GM10266 (cell line): Measurements from ENCODE around the gene MFAP5.

Experiments used
- DNase-seq: peaks from one replicate; pipeline ENCODE4 v3.0.0; 2012; ENCODE audit errors: extremely low spot score
- TF ChIP-seq, protein P1 (sequence below): IDR thresholded peaks from 2 replicates; pipeline ENCODE4 v1.5.1; 2012; ENCODE audit warnings: mild to moderate bottlenecking, low read depth; ENCODE audit not compliant: control insufficient read depth, insufficient read depth; ENCODE audit errors: missing control alignments

The MFAP5 gene

DNA sequence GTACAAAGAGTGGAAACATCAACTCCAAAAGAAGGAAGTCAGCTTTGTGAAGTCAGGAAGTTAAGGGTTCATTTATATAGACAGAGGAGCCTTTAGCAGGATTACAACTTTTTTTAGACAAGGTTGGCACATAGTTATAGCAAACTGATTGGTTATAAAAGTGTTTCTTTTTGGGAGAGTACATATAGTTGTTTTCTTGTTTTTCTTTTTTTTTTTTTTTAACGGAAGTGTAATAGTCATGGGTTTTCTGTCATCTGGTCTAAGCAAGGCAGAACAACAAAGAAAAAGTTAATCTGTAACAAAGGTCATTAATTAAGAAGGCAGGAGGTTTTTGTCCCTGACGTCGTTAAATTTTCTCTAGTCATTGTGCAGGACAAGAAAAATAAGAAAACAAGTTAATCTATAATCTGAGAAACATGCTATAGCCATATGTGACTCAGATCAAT, 13.0 kb upstream of the MFAP5 start:
- DNase-seq, result no peak

DNA sequence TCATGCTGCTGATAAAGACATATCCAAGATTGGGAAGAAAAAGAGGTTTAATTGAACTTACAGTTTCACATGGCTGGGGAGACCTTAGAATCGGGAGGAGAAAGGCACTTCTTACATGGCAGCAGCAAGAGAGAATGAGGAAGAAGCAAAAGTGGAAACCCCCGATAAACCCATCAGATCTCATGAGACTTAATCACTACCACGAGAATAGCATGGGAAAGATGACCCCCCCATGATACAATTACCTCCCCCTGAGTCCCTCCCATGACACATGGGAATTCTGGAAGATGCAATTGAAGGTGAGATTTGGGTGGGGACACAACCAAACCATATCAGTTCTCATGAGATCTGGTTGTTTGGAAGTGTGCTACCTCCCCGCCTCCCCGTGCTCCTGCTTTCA, 9.8 kb upstream of the MFAP5 start:
- DNase-seq, result no peak
- TF ChIP-seq, protein P1, sequence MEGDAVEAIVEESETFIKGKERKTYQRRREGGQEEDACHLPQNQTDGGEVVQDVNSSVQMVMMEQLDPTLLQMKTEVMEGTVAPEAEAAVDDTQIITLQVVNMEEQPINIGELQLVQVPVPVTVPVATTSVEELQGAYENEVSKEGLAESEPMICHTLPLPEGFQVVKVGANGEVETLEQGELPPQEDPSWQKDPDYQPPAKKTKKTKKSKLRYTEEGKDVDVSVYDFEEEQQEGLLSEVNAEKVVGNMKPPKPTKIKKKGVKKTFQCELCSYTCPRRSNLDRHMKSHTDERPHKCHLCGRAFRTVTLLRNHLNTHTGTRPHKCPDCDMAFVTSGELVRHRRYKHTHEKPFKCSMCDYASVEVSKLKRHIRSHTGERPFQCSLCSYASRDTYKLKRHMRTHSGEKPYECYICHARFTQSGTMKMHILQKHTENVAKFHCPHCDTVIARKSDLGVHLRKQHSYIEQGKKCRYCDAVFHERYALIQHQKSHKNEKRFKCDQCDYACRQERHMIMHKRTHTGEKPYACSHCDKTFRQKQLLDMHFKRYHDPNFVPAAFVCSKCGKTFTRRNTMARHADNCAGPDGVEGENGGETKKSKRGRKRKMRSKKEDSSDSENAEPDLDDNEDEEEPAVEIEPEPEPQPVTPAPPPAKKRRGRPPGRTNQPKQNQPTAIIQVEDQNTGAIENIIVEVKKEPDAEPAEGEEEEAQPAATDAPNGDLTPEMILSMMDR, result no peak

More for the DNA sequence above, 13.0 kb upstream of the MFAP5 start:
- TF ChIP-seq, protein P1, result no peak

DNA sequence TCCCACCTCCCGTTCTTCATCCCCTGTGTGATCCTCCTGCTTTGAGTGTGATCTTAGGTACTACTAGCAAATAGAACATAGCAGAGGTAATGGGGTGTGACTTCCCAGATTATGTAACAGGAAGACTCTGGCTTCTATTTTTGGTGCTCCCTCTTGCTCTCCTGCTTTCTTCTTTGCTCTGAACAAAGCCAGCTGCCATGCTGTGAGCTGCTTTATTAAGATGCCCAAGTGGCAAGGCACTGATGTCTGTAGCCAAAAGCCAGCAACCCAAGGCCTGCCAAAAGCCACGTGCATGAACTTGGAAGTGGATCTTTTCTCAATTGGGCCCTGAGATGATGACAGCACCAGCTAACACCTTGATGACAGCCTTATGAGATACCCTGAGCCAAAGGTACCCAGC, 5.8 kb upstream of the MFAP5 start:
- TF ChIP-seq, protein P1, result no peak
- DNase-seq, result no peak

DNA sequence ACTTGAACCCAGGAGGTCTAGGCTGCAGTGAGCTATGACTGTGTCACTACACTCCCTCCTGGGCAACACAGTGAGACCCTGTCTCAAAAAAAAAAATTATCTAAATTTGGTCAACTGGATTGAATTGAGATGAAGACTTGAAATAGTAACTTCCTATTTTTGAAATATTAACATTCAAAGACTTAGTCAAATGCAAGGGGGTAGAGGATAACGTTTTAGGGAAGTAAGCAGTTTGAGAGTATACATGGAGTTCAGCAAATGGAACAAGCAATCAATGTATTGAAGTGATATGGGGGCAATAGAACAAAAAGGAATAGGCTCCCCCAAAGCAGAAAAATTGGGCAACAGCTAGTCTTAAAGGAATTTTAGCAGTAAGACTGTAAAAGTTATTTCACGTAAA, 4.6 kb upstream of the MFAP5 start:
- TF ChIP-seq, protein P1, result no peak
- DNase-seq, result no peak

DNA sequence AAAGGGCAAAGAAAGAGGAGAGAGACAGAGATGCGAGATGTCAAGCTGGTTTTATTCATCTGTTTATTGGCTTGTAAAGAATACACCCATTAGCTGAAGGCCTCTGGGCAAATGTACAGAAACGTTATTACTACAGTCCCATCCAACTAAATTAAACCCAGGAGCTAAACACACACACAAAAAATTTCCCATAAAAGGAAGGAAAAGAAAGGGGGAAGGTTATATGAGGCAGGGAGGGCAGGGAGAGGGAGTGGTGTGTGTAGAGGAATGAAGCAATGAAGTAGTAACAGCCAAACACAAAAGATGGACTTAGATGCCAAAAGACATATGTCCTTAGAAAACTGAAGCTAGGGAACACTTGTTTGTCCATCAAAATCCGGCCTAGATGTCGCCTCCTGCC, 3.1 kb upstream of the MFAP5 start:
- TF ChIP-seq, protein P1, result no peak
- no peak for DNase-seq

DNA sequence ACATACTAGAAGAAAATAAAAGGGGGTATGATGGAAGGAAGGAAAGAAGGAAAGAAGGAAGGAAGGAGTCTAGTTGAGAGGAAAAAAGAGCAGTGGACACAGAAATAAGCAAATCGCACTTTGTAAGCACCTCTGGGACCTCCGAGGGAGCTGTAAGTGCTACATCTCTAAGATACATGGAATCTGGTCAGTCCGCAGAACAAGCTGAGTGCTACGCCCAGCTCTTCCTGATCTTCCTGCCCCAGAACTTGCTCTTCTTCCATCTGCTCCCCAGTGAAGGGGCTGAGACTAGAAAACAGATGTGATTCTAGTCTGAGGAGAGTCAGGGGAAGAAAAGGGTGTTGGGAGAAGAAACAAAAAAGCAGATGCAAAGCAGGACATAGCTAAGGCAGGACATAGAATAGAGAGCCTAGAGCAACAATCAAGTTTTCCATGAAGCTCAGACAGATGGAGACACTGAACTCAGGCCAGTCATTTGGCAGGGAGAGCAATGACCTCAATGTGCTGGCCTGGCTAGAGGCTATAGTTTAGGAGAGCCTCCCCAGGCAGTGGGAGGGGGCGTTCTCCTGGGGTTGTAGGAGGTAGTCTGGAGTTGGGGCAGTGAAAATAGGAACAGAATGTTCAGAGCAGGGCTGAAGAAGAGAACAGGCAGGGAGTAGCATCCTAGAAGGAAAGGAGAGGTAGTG, 1.7 kb upstream of the MFAP5 start:
- no peak for DNase-seq
- TF ChIP-seq, protein P1, result no peak

DNA sequence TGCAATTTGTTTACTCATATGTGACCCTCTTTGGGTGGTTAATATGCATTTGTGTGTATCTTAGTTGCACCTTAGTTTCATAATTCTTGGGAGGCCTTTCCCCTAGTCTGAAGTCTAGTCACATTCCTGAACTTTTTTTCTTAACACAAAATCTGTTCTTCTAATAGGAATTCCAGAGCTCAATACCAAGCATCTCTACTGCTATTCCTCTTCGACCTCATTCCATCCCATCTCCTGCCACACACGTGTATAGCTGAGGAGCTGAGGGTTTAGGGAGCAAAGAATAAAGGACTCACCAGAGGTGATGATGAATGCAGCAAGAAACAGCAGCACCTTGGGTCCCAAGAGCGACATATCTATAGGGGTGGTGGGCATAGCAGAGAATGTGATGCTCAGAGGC, 875 bp downstream of the MFAP5 start:
- DNase-seq, result no peak
- TF ChIP-seq, protein P1, result no peak
